H9 (cell line): Measurements from ENCODE around the gene MKX. TPM values are rescaled to one million over a fixed set of nuclear protein-coding genes. Genes with fewer than 3 reads are reported as not detected.

Experiments used
- DNase-seq: peaks from one replicate; pipeline ENCODE4 v3.0.0-alpha.2; 2017
- H2AFZ ChIP-seq: one replicate; pipeline ENCODE4 v1.6.1; 2013; ENCODE audit warnings: mild to moderate bottlenecking, low read length, control low read depth, moderate library complexity
- H2AK5ac ChIP-seq: 2 replicates; pipeline ENCODE4 v1.6.1; 2013; ENCODE audit warnings: low read length, control low read depth, mixed read lengths; ENCODE audit not compliant: insufficient read length
- H2BK120ac ChIP-seq: one replicate; pipeline ENCODE4 v1.6.1; 2013; ENCODE audit warnings: low read depth, mild to moderate bottlenecking, low read length, control low read depth, inconsistent platforms; ENCODE audit not compliant: poor library complexity, severe bottlenecking
- H2BK12ac ChIP-seq: 2 replicates; pipeline ENCODE4 v1.6.1; 2013; ENCODE audit warnings: low read length, control low read depth, mixed read lengths, low read depth; ENCODE audit not compliant: insufficient read length
- H2BK15ac ChIP-seq: 2 replicates; pipeline ENCODE4 v1.6.1; 2013; ENCODE audit warnings: low read depth, low read length, control low read depth
- H2BK20ac ChIP-seq: one replicate; pipeline ENCODE4 v1.6.1; 2013; ENCODE audit warnings: low read depth, mild to moderate bottlenecking, low read length, control low read depth, inconsistent platforms; ENCODE audit not compliant: poor library complexity, severe bottlenecking
- H2BK5ac ChIP-seq: 2 replicates; pipeline ENCODE4 v1.6.1; 2013; ENCODE audit warnings: low read length, control low read depth, mixed read lengths; ENCODE audit not compliant: insufficient read length
- H3K14ac ChIP-seq: 2 replicates; pipeline ENCODE4 v1.6.1; 2013; ENCODE audit warnings: low read length, control low read depth; ENCODE audit not compliant: insufficient read depth
- H3K18ac ChIP-seq: 2 replicates; pipeline ENCODE4 v1.6.1; 2013; ENCODE audit warnings: low read depth, mild to moderate bottlenecking, mixed read lengths, low read length, control low read depth; ENCODE audit not compliant: insufficient read length
- H3K23ac ChIP-seq: 2 replicates; pipeline ENCODE4 v1.6.1; 2013; ENCODE audit warnings: low read length, control low read depth, mixed read lengths, low read depth; ENCODE audit not compliant: insufficient read length
- H3K23me2 ChIP-seq: 2 replicates; pipeline ENCODE4 v1.6.1; 2013; ENCODE audit warnings: low read depth, mild to moderate bottlenecking, mixed read lengths, low read length, control low read depth; ENCODE audit not compliant: insufficient read length, poor library complexity, severe bottlenecking
- H3K27ac ChIP-seq: 2 replicates; pipeline ENCODE4 v1.5.1; 2013; ENCODE audit warnings: low read length, control low read depth, mixed read lengths, low read depth; ENCODE audit not compliant: insufficient read length
- H3K27me3 ChIP-seq: 2 replicates; pipeline ENCODE4 v1.6.1; 2013; ENCODE audit warnings: low read length, control low read depth, inconsistent platforms; ENCODE audit not compliant: insufficient read depth
- H3K4ac ChIP-seq: 2 replicates; pipeline ENCODE4 v1.6.1; 2013; ENCODE audit warnings: low read depth, mild to moderate bottlenecking, control low read depth, inconsistent platforms, low read length, moderate library complexity
- H3K4me1 ChIP-seq: 2 replicates; pipeline ENCODE4 v1.6.1; 2013; ENCODE audit warnings: low read length, control low read depth, inconsistent platforms; ENCODE audit not compliant: insufficient read depth
- H3K4me2 ChIP-seq: 2 replicates; pipeline ENCODE4 v1.6.1; 2013; ENCODE audit warnings: low read length, control low read depth, mixed read lengths; ENCODE audit not compliant: insufficient read length, insufficient read depth
- H3K56ac ChIP-seq: 2 replicates; pipeline ENCODE4 v1.6.1; 2013; ENCODE audit warnings: low read depth, mild to moderate bottlenecking, mixed read lengths, low read length, control low read depth; ENCODE audit not compliant: insufficient read length
- H3K79me1 ChIP-seq: 2 replicates; pipeline ENCODE4 v1.6.1; 2013; ENCODE audit warnings: low read depth, mild to moderate bottlenecking, moderate library complexity, low read length, control low read depth, inconsistent platforms; ENCODE audit not compliant: insufficient read depth, poor library complexity, severe bottlenecking
- H3K79me2 ChIP-seq: 2 replicates; pipeline ENCODE4 v1.6.1; 2013; ENCODE audit warnings: low read length, control low read depth, inconsistent platforms; ENCODE audit not compliant: insufficient read depth
- H3K9ac ChIP-seq: 2 replicates; pipeline ENCODE4 v1.6.1; 2013; ENCODE audit warnings: low read length, control low read depth, mixed read lengths; ENCODE audit not compliant: insufficient read length; ENCODE audit errors: extremely low read depth
- H3K9me3 ChIP-seq: one replicate; pipeline ENCODE4 v1.6.1; 2013; ENCODE audit warnings: low read depth, low read length, inconsistent platforms; ENCODE audit not compliant: control insufficient read depth
- H3T11ph ChIP-seq: one replicate; pipeline ENCODE4 v1.6.1; 2013; ENCODE audit warnings: mild to moderate bottlenecking, low read length, control low read depth, inconsistent platforms
- H4K20me1 ChIP-seq: one replicate; pipeline ENCODE4 v1.6.1; 2013; ENCODE audit not compliant: control insufficient read depth, insufficient read length, insufficient read depth
- H4K5ac ChIP-seq: 2 replicates; pipeline ENCODE4 v1.6.1; 2013; ENCODE audit warnings: low read depth, mild to moderate bottlenecking, mixed read lengths, low read length, control low read depth; ENCODE audit not compliant: insufficient read length
- H4K8ac ChIP-seq: replicated peaks from 2 replicates; pipeline ENCODE4 v1.6.1; 2013; ENCODE audit warnings: low read length, control low read depth, mixed read lengths, low read depth; ENCODE audit not compliant: insufficient read length
- H4K91ac ChIP-seq: 2 replicates; pipeline ENCODE4 v1.6.1; 2013; ENCODE audit warnings: low read depth, mild to moderate bottlenecking, moderate library complexity, mixed read lengths, low read length, control low read depth; ENCODE audit not compliant: insufficient read length
- H3K27ac Mint-ChIP-seq, 3 experiments: 2 replicates in 2 of 3; 3 replicates in 1 of 3; pipeline ENCODE4 v1.8.0; 2020 to 2021; ENCODE audit warnings: mixed read lengths in 3 of 3, mild to moderate bottlenecking in 1 of 3, moderate library complexity in 1 of 3
- H3K27me3 Mint-ChIP-seq: 2 replicates; pipeline ENCODE4 v1.8.0; 2021; ENCODE audit warnings: low read depth, mild to moderate bottlenecking, moderate library complexity, mixed read lengths
- H3K36me3 Mint-ChIP-seq, 3 experiments: 2 replicates in 2 of 3; 3 replicates in 1 of 3; pipeline ENCODE4 v1.8.0; 2020 to 2021; ENCODE audit warnings: low read depth in 3 of 3, mixed read lengths in 3 of 3; ENCODE audit not compliant: insufficient read depth in 1 of 3
- H3K4me1 Mint-ChIP-seq, 2 experiments: 2 replicates each; pipeline ENCODE4 v1.8.0; 2020; ENCODE audit warnings: mixed read lengths in 2 of 2
- H3K4me3 Mint-ChIP-seq, 2 experiments: 2 replicates in 1 of 2; 3 replicates in 1 of 2; pipeline ENCODE4 v1.8.0; 2020 to 2021; ENCODE audit warnings: mild to moderate bottlenecking in 2 of 2, mixed read lengths in 2 of 2, moderate library complexity in 1 of 2
- H3K9me3 Mint-ChIP-seq, 2 experiments: 2 replicates in 1 of 2; 3 replicates in 1 of 2; pipeline ENCODE4 v1.8.0; 2020; ENCODE audit warnings: mild to moderate bottlenecking in 2 of 2, mixed read lengths in 2 of 2, moderate library complexity in 1 of 2
- CTCF ChIP-seq: fragments of 200-600 bp; sonication (generic); conservative IDR thresholded peaks from 3 replicates; pipeline ENCODE4 v1.8.0; 2021; ENCODE audit warnings: antibody characterized with exemption, mild to moderate bottlenecking
- total RNA-seq: library from RNA; stranded (reverse); gene quantifications from 2 replicates; pipeline ENCODE4 v1.2.1, GENCODE V29; 2021

Gene MKX
- total RNA-seq, 1 experiment from 2014 or later: 0.46 TPM

DNA sequence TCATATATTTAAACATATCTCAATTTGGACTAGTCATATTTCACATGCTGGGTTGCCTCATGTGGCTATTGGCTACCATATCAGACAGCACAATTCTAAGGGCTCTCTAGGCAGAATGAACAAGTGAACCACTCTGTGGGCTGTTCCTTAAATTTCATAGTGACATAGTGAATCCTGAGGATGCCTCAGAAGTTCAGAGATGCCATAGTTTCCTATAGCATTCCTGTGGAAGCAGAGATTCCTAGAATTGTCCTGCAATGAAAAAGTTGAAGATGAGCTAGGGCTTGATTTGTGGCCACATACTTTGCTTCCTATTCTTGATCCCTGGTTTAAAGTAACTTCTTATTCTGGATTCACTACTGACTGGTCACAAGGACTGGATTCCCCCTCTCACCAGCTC, 35.6 kb downstream of the MKX start:
- H2BK5ac ChIP-seq: no peak overlapping the region
- no peak overlapping the region for H2BK12ac ChIP-seq
- H3K4ac ChIP-seq: no peak overlapping the region
- TF ChIP-seq CTCF: no peak
- no peaks in the 10 kb centered on the region for H3K79me2 ChIP-seq
- no peak overlapping the region for H2AK5ac ChIP-seq
- no peak overlapping the region for H3T11ph ChIP-seq
- H3K18ac ChIP-seq: no peak overlapping the region
- Mint-ChIP-seq H3K9me3 (no peaks in the 10 kb centered on the region), H3K4me1 (no peaks in the 10 kb centered on the region), H3K36me3 (no peaks in the 10 kb centered on the region), H3K27me3 (no peaks in the 10 kb centered on the region; the same call in 1 of the 2 replicates), H3K27ac (no peak overlapping the region), H3K4me3 (no peak overlapping the region)
- H3K56ac ChIP-seq: no peak overlapping the region
- H2AFZ ChIP-seq: no peak overlapping the region
- no peaks in the 10 kb centered on the region for H4K20me1 ChIP-seq
- H3K27me3 ChIP-seq: no peaks in the 10 kb centered on the region
- H3K27ac ChIP-seq: no peak overlapping the region
- no peak overlapping the region for H4K5ac ChIP-seq
- no peaks in the 10 kb centered on the region for H3K4me1 ChIP-seq
- H3K23me2 ChIP-seq: no peaks in the 10 kb centered on the region
- H3K9me3 ChIP-seq: no peaks in the 10 kb centered on the region
- H3K23ac ChIP-seq: no peak overlapping the region
- H3K4me2 ChIP-seq: no peak overlapping the region
- H2BK120ac ChIP-seq: no peak overlapping the region
- no peaks in the 10 kb centered on the region for H3K79me1 ChIP-seq
- H2BK15ac ChIP-seq: no peak overlapping the region
- no peak overlapping the region for H3K14ac ChIP-seq
- no peak overlapping the region for H2BK20ac ChIP-seq
- no peak overlapping the region for H4K91ac ChIP-seq
- H3K9ac ChIP-seq: no peak overlapping the region
- no peak for DNase-seq
- H4K8ac ChIP-seq: no peak overlapping the region
